Osteocyte (in vitro differentiated cells): ENCODE results near the gene ADAM11. TPM values are rescaled to one million over a fixed set of nuclear protein-coding genes. Genes with fewer than 3 reads are reported as not detected.

ENCODE experiments used
- DNase-seq: peaks from one replicate; pipeline ENCODE4 v3.0.0; 2021; ENCODE audit warnings: mixed read lengths; ENCODE audit not compliant: unreplicated experiment; ENCODE audit errors: extremely low spot score
- H3K27ac Mint-ChIP-seq: one replicate; pipeline ENCODE4 v1.8.0; 2021; ENCODE audit warnings: mild to moderate bottlenecking, mixed read lengths; ENCODE audit not compliant: unreplicated experiment
- H3K27me3 Mint-ChIP-seq: one replicate; pipeline ENCODE4 v1.8.0; 2021; ENCODE audit warnings: mixed read lengths; ENCODE audit not compliant: unreplicated experiment
- H3K36me3 Mint-ChIP-seq: one replicate; pipeline ENCODE4 v1.8.0; 2021; ENCODE audit warnings: mixed read lengths; ENCODE audit not compliant: unreplicated experiment
- H3K4me1 Mint-ChIP-seq: one replicate; pipeline ENCODE4 v1.8.0; 2021; ENCODE audit warnings: mixed read lengths; ENCODE audit not compliant: unreplicated experiment
- H3K4me3 Mint-ChIP-seq: one replicate; pipeline ENCODE4 v1.8.0; 2021; ENCODE audit warnings: mild to moderate bottlenecking, moderate library complexity, mixed read lengths; ENCODE audit not compliant: unreplicated experiment
- H3K9me3 Mint-ChIP-seq: one replicate; pipeline ENCODE4 v1.8.0; 2021; ENCODE audit warnings: mixed read lengths; ENCODE audit not compliant: unreplicated experiment
- CTCF ChIP-seq: fragments of 200-600 bp; sonication (generic); IDR thresholded peaks from 2 replicates; pipeline ENCODE4 v1.5.0; 2021; ENCODE audit warnings: antibody characterized with exemption, mild to moderate bottlenecking, moderate library complexity
- total RNA-seq: library from RNA; stranded (reverse); gene quantifications from 2 replicates; pipeline ENCODE4 v1.2.1, GENCODE V29; 2021

ADAM11 gene
- total RNA-seq, 1 donor from 2014 or later, result 1.0 TPM

- no peaks in the 10 kb centered on the region for H3K4me1 Mint-ChIP-seq
- H3K27ac Mint-ChIP-seq, result no peak overlapping the region
- H3K9me3 Mint-ChIP-seq, result no peaks in the 10 kb centered on the region
- no peak for DNase-seq
- peak overlapping the region; percentile 14 for H3K4me3 Mint-ChIP-seq
- TF ChIP-seq CTCF, result no peak
- H3K27me3 Mint-ChIP-seq, result peaks cover 4% of the 10 kb centered on the region
- H3K36me3 Mint-ChIP-seq, result no peaks in the 10 kb centered on the region
These were observed 513 bp downstream of the ADAM11 start for GRCh38 chr17:44759086-44759915.

GRCh38 chr17:44759916-44760243, 1.1 kb downstream of the ADAM11 start:
- TF ChIP-seq CTCF, result no peak
- H3K9me3 Mint-ChIP-seq, result no peaks in the 10 kb centered on the region
- H3K36me3 Mint-ChIP-seq, result no peaks in the 10 kb centered on the region
- DNase-seq, result no peak
- no peaks in the 10 kb centered on the region for H3K4me1 Mint-ChIP-seq
- peak overlapping the region; percentile 10 for H3K4me3 Mint-ChIP-seq
- peaks cover 4% of the 10 kb centered on the region for H3K27me3 Mint-ChIP-seq
- H3K27ac Mint-ChIP-seq, result no peak overlapping the region

- Mint-ChIP-seq H3K4me1 (no peaks in the 10 kb centered on the region), H3K27me3 (peaks cover 4% of the 10 kb centered on the region), H3K36me3 (no peaks in the 10 kb centered on the region), H3K27ac (no peak overlapping the region), H3K9me3 (no peaks in the 10 kb centered on the region), H3K4me3 (no peak overlapping the region)
- no peak for DNase-seq
- TF ChIP-seq CTCF, result no peak
These were observed 1.9 kb downstream of the ADAM11 start for GRCh38 chr17:44760474-44761308.

GRCh38 chr17:44761932-44762810, 3.4 kb downstream of the ADAM11 start:
- no peaks in the 10 kb centered on the region for H3K9me3 Mint-ChIP-seq
- no peak for TF ChIP-seq CTCF
- H3K36me3 Mint-ChIP-seq, result no peaks in the 10 kb centered on the region
- H3K4me3 Mint-ChIP-seq, result no peak overlapping the region
- no peak for DNase-seq
- H3K4me1 Mint-ChIP-seq, result no peaks in the 10 kb centered on the region
- H3K27me3 Mint-ChIP-seq, result peaks cover 6% of the 10 kb centered on the region
- no peak overlapping the region for H3K27ac Mint-ChIP-seq
